Fibroblast of skin of right quadriceps (primary cell): ENCODE results near the gene IER3.
"Not testable (repeated sequence)": the region's sequence is repeated elsewhere in the genome, so short reads cannot be mapped to it uniquely, and the experiment has no call there.

Experiments used
- DNase-seq: peaks from one replicate; pipeline ENCODE4 v3.0.0-alpha.2; 2013

The IER3 gene

GRCh38 chr6:30747300-30747687, 2.9 kb upstream of the IER3 start:
- no peak for DNase-seq

GRCh38 chr6:30743099-30744053, 971 bp downstream of the IER3 start:
- DNase-seq, result no peak

- peak; percentile 97 for DNase-seq
These were observed 1.8 kb downstream of the IER3 start, which contains the start of gene FLOT1 for GRCh38 chr6:30742316-30743098. FLOT1 (minus strand) TSS chr6:30742687; CDS start chr6:30742189, 498 bp downstream.

GRCh38 chr6:30741789-30742315, 2.5 kb downstream of the IER3 start:
- no peak for DNase-seq

GRCh38 chr6:30741063-30741779, 3.1 kb downstream of the IER3 start:
- no peak for DNase-seq

- no peak for DNase-seq
These were observed 3.8 kb downstream of the IER3 start for GRCh38 chr6:30740540-30740870.

- DNase-seq, result no peak
These were observed 5.8 kb downstream of the IER3 start for GRCh38 chr6:30738532-30738931.

GRCh38 chr6:30735668-30736314, 8.6 kb downstream of the IER3 start:
- no peak for DNase-seq

- no peak for DNase-seq
These were observed 12.0 kb downstream of the IER3 start for GRCh38 chr6:30732237-30732943.

GRCh38 chr6:30730601-30731435, 13.5 kb downstream of the IER3 start:
- DNase-seq, result peak; percentile 54

- DNase-seq, result no peak
These were observed 16.3 kb downstream of the IER3 start for GRCh38 chr6:30727920-30728553.

GRCh38 chr6:30726506-30727413, 17.6 kb downstream of the IER3 start:
- no peak for DNase-seq

GRCh38 chr6:30725713-30726505, 18.4 kb downstream of the IER3 start:
- DNase-seq, result peak; percentile 70

- no peak for DNase-seq
These were observed 19.3 kb downstream of the IER3 start for GRCh38 chr6:30724906-30725667.

GRCh38 chr6:30723843-30724741, 20.3 kb downstream of the IER3 start:
- not testable (repeated sequence) for DNase-seq

- DNase-seq, result not testable (repeated sequence)
These were observed 21.0 kb downstream of the IER3 start for GRCh38 chr6:30723159-30723842.
